IMR-90 (cell line): ENCODE measurements around the gene KCNJ1. TPM values are rescaled to one million over a fixed set of nuclear protein-coding genes. Genes with fewer than 3 reads are reported as not detected.

ENCODE experiments used
- ATAC-seq: fragments of 200-7000 bp; cut with Tn5 transposase; 2 replicates; pipeline ENCODE4 v1.9.1; 2020; ENCODE audit warnings: low read depth, mild to moderate bottlenecking, moderate library complexity
- BruUV-seq: library from RNA; stranded (reverse); fragments of 400-500 nt; replicated peaks from 2 replicates; lab custom pipeline; 2021; lab: Mats Ljungman, UMichigan
- CTCF ChIA-PET: fragments of 300-600 bp; formaldehyde crosslinking; extraction: SDS; loops from one replicate; lab custom pipeline; 2021; ENCODE audit warnings: antibody characterized with exemption; lab: Yijun Ruan, JAX
- POLR2A ChIA-PET: fragments of 300-600 bp; sonication (Branson Sonifier 250); formaldehyde crosslinking; loops from one replicate; lab custom pipeline; 2022; ENCODE audit warnings: antibody characterized with exemption; ENCODE audit not compliant: unreplicated experiment; lab: Charles Lee
- DNase-seq: peaks from one replicate; pipeline ENCODE4 v3.0.0; 2013
- H2AFZ ChIP-seq: replicated peaks from 2 replicates; pipeline ENCODE3; 2013; ENCODE audit warnings: low read length, mild to moderate bottlenecking; ENCODE audit not compliant: poor library complexity
- H2AK5ac ChIP-seq: 2 replicates; pipeline ENCODE4 v1.6.1; 2013; ENCODE audit warnings: low read depth, low read length, inconsistent platforms
- H2AK9ac ChIP-seq: replicated peaks from 2 replicates; pipeline ENCODE3; 2013; ENCODE audit warnings: mild to moderate bottlenecking, low read depth, low read length, moderate library complexity; ENCODE audit not compliant: poor library complexity
- H2BK120ac ChIP-seq: 2 replicates; pipeline ENCODE4 v1.6.1; 2013; ENCODE audit warnings: low read depth, low read length, inconsistent platforms
- H2BK15ac ChIP-seq: 3 replicates; pipeline ENCODE4 v1.6.1; 2013; ENCODE audit warnings: low read depth, low read length, inconsistent platforms
- H2BK20ac ChIP-seq: 2 replicates; pipeline ENCODE4 v1.6.1; 2013; ENCODE audit warnings: low read depth, mild to moderate bottlenecking, inconsistent platforms, low read length, moderate library complexity
- H2BK5ac ChIP-seq: 2 replicates; pipeline ENCODE4 v1.6.1; 2013; ENCODE audit warnings: mild to moderate bottlenecking, low read depth, low read length, inconsistent platforms; ENCODE audit not compliant: poor library complexity, severe bottlenecking
- H3K14ac ChIP-seq: replicated peaks from 2 replicates; pipeline ENCODE4 v1.6.1; 2013; ENCODE audit warnings: low read depth, low read length, inconsistent platforms
- H3K18ac ChIP-seq: 2 replicates; pipeline ENCODE4 v1.6.1; 2013; ENCODE audit warnings: low read depth, low read length, control low read depth
- H3K23ac ChIP-seq: 2 replicates; pipeline ENCODE4 v1.6.1; 2013; ENCODE audit warnings: low read depth, low read length, inconsistent platforms
- H3K27ac ChIP-seq: 2 replicates; pipeline ENCODE4 v1.5.1; 2013; ENCODE audit warnings: mild to moderate bottlenecking, control low read depth, low read length; ENCODE audit not compliant: insufficient read depth
- H3K27me3 ChIP-seq: 2 replicates; pipeline ENCODE4 v1.6.1; 2013; ENCODE audit warnings: low read length; ENCODE audit not compliant: control insufficient read depth, insufficient read depth
- H3K36me3 ChIP-seq: 2 replicates; pipeline ENCODE4 v1.6.1; 2013; ENCODE audit warnings: low read length, mixed read lengths; ENCODE audit not compliant: control insufficient read depth, insufficient read depth
- H3K4ac ChIP-seq: 2 replicates; pipeline ENCODE4 v1.6.1; 2013; ENCODE audit warnings: low read depth, low read length, inconsistent platforms
- H3K4me1 ChIP-seq: 2 replicates; pipeline ENCODE4 v1.6.1; 2013; ENCODE audit warnings: low read length, mixed read lengths; ENCODE audit not compliant: control insufficient read depth, insufficient read depth
- H3K4me2 ChIP-seq: 2 replicates; pipeline ENCODE4 v1.6.1; 2013; ENCODE audit warnings: low read depth, mild to moderate bottlenecking, control low read depth, low read length, moderate library complexity
- H3K4me3 ChIP-seq: 2 replicates; pipeline ENCODE4 v1.5.1; 2013; ENCODE audit warnings: low read depth, mild to moderate bottlenecking, control low read depth, low read length, moderate library complexity; ENCODE audit not compliant: insufficient read depth
- H3K56ac ChIP-seq: 2 replicates; pipeline ENCODE4 v1.6.1; 2013; ENCODE audit warnings: low read length, inconsistent platforms; ENCODE audit not compliant: insufficient read depth; ENCODE audit errors: extremely low read depth
- H3K79me1 ChIP-seq, 2 experiments: 2 replicates each; pipeline ENCODE4 v1.6.1; 2013; ENCODE audit warnings: low read length in 2 of 2, inconsistent platforms in 1 of 2, low read depth in 1 of 2
- H3K9ac ChIP-seq: 2 replicates; pipeline ENCODE4 v1.6.1; 2013; ENCODE audit warnings: low read depth, low read length, control low read depth
- H3K9me1 ChIP-seq: 2 replicates; pipeline ENCODE4 v1.6.1; 2013; ENCODE audit warnings: low read length, inconsistent platforms; ENCODE audit not compliant: insufficient read depth
- H3K9me3 ChIP-seq: 2 replicates; pipeline ENCODE4 v1.6.1; 2013; ENCODE audit warnings: low read length; ENCODE audit not compliant: control insufficient read depth, insufficient read depth
- H4K20me1 ChIP-seq: 2 replicates; pipeline ENCODE4 v1.6.1; 2013; ENCODE audit warnings: low read length, inconsistent platforms; ENCODE audit not compliant: insufficient read depth
- H4K5ac ChIP-seq: 2 replicates; pipeline ENCODE4 v1.6.1; 2013; ENCODE audit warnings: mild to moderate bottlenecking, low read depth, low read length, control low read depth
- H4K8ac ChIP-seq, 2 experiments: 2 replicates each; pipeline ENCODE4 v1.6.1; 2013; ENCODE audit warnings: low read depth in 2 of 2, low read length in 2 of 2, control low read depth in 1 of 2, inconsistent platforms in 1 of 2
- H4K91ac ChIP-seq: 2 replicates; pipeline ENCODE4 v1.6.1; 2013; ENCODE audit warnings: low read depth, low read length, inconsistent platforms; ENCODE audit not compliant: insufficient read depth
- BHLHE40 ChIP-seq: fragments of 150-350 bp; IDR thresholded peaks from 2 replicates; pipeline ENCODE4 v1.6.1; 2016; ENCODE audit warnings: mild to moderate bottlenecking, low read depth, low read length
- POLR2A ChIP-seq: IDR thresholded peaks from 2 replicates; pipeline ENCODE4 v1.6.1; 2012; ENCODE audit warnings: mild to moderate bottlenecking, low read depth, low read length
- WGBS, 2 experiments: methylation state at CpG; one replicate each; pipeline versions ENCODE4 v1.1.5 to v1.1.7; 2013; ENCODE audit warnings: missing lambda C conversion rate in 2 of 2; ENCODE audit not compliant: insufficient read length in 1 of 2; ENCODE audit errors: extremely low coverage in 2 of 2; 5-methylcytosine and 5-hydroxymethylcytosine counted together
- dilution Hi-C: fragments of 300-500 bp; cut with HindIII; formaldehyde crosslinking; loops from one replicate; pipeline ENCODE4 v1.14.3; 2018; ENCODE audit warnings: low sequenced_read_pairs; ENCODE audit not compliant: unreplicated experiment
- in situ Hi-C: fragments of 300-500 bp; cut with MboI; formaldehyde crosslinking; loops from 3 replicates; pipeline ENCODE4 v1.14.3; 2019; ENCODE audit warnings: low sequenced_read_pairs, inconsistent platforms, mixed read lengths
- intact Hi-C: fragments of 100-400 bp; cut with micrococcal nuclease; formaldehyde crosslinking; loops from 2 replicates; pipeline ENCODE4 v1.10.0; 2022
- polyA plus RNA-seq, 3 experiments: library from polyadenylated mRNA; depleted of rRNA; stranded (reverse); fragments of >200 nt; gene quantifications; 2 replicates each; pipeline ENCODE4 v1.2.3, GENCODE V29; 2012; ENCODE audit warnings: low replicate concordance in 1 of 3
- total RNA-seq: library from RNA; depleted of rRNA; stranded (reverse); fragments of >200 nt; gene quantifications from 2 replicates; pipeline ENCODE4 v1.2.3, GENCODE V29; 2012
- TF ChIP-seq, protein P1 (sequence below): fragments of 150-350 bp; IDR thresholded peaks from 2 replicates; pipeline ENCODE4 v1.6.1; 2016; ENCODE audit warnings: low read depth, mild to moderate bottlenecking, low read length, moderate library complexity, borderline replicate concordance

Gene KCNJ1
- total and polyA plus RNA-seq, 2 of the 4 experiments (the other 2 are of a cell fraction) = not detected

DNA sequence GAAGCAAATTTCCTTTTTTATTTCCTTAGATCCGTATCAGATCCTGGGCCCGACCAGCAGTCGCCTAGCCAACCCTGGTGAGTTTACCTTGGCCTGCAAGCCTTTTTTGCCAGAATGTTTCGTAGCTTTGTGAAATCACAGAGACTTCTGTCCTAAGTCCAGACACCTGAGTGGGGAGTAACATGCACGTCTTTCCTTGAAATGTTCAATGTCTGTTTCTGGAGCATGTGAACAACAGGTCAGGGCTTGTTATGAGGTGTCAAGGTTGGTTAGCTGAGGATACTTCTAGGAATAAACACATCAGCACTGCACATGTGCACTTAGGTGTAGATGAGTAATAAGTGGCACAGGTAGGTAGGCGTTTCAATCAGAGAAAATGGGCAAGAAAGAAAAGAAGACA is 58.0 kb downstream of the KCNJ1 start:
- Histone ChIP-seq H4K5ac (no peak overlapping the region), H3K9me3 (no peaks in the 10 kb centered on the region), H4K91ac (no peak overlapping the region), H3K36me3 (peaks cover 12% of the 10 kb centered on the region), H2AK9ac (no peak overlapping the region), H3K56ac (no peak overlapping the region), H2BK120ac (no peak overlapping the region), H3K27ac (no peak overlapping the region), H2AFZ (no peak overlapping the region), H2BK15ac (no peak overlapping the region), H3K4me3 (no peak overlapping the region), H3K4me2 (no peak overlapping the region), H4K8ac (no peak overlapping the region), H3K4me1 (peaks cover 13% of the 10 kb centered on the region), H2BK20ac (no peak overlapping the region), H3K23ac (no peak overlapping the region), H3K9me1 (peaks cover 6% of the 10 kb centered on the region), H4K20me1 (no peaks in the 10 kb centered on the region), H3K4ac (no peak overlapping the region), H2BK5ac (no peak overlapping the region), H2AK5ac (no peak overlapping the region), H3K27me3 (no peaks in the 10 kb centered on the region), H3K79me1 (no peaks in the 10 kb centered on the region; a peak in 1 of 4 replicates), H3K18ac (no peak overlapping the region), H3K14ac (no peak overlapping the region), H3K9ac (no peak overlapping the region)
- CTCF ChIA-PET = no interaction called here
- dilution Hi-C loops = no loop called here
- TF ChIP-seq, protein P1, sequence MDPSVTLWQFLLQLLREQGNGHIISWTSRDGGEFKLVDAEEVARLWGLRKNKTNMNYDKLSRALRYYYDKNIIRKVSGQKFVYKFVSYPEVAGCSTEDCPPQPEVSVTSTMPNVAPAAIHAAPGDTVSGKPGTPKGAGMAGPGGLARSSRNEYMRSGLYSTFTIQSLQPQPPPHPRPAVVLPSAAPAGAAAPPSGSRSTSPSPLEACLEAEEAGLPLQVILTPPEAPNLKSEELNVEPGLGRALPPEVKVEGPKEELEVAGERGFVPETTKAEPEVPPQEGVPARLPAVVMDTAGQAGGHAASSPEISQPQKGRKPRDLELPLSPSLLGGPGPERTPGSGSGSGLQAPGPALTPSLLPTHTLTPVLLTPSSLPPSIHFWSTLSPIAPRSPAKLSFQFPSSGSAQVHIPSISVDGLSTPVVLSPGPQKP = no peak
- TF ChIP-seq POLR2A (no peak), BHLHE40 (no peak)
- WGBS, 2 experiments = 88% methylated on average over 1 of the region's 6 CpGs; no CpG with 5 or more reads in 1 of the 2 experiments
- BruUV-seq = no TSS peak
- in situ Hi-C loops = no loop called here
- no peak for ATAC-seq
- DNase-seq = no peak
- intact Hi-C loops = no loop called here
- POLR2A ChIA-PET = no interaction called here
